Activated T-cell treated with anti-CD3 and anti-CD28 coated beads for 24 hours (primary cell): ENCODE data around the gene PEPD.

Experiments used
- DNase-seq: peaks from one replicate; pipeline ENCODE4 v3.0.0-alpha.2; 2020; ENCODE audit warnings: low read depth

PEPD gene

GRCh38 chr19:33350538-33351309 lies 170.9 kb downstream of the PEPD start:
- no peak for DNase-seq

DNA sequence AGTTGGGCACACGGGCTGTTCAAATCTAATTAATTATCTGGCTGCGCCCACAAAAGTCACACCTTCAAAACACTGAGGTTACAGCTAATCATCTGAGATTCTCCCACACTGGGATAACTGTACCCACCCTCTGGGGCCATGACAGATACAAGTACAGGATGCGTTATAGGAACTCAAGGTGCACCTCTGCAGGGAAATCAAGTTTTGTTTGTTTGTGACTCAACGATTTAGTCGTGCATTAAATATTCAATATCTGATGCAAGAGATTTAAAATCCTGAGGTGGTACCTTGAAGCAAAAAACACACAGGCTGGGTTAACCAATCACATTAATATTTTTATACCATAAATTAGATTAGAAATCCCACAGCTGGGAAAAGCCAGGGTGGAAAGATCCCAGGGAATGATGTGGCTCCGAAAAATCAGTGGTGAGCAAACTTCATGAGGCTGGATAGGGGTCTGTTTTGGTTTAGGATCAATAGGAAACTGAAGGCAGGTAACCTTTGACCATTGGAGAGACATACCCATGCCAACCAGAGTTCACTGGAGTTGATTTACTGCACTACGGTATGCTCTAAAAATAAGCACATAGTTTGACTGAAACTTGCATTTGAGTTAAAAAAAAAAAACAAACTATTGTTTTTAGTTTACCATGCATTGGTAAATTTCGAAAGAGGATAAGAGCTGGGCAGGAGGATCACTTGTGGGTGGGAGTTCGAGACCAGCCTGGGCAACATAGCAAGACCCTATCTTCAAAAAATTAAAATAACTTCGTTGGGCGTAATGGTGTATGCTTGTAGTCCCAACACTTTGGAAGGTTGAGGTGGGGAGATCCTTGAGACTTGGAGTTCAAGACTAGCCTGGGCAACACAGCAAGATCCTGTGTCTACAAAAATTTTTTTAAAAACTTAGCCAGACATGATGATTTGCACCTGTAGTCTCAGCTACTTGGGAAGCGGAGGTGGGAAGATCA lies 172.0 kb downstream of the PEPD start:
- DNase-seq, result no peak

GRCh38 chr19:33348301-33349010 lies 173.1 kb downstream of the PEPD start:
- no peak for DNase-seq

DNA sequence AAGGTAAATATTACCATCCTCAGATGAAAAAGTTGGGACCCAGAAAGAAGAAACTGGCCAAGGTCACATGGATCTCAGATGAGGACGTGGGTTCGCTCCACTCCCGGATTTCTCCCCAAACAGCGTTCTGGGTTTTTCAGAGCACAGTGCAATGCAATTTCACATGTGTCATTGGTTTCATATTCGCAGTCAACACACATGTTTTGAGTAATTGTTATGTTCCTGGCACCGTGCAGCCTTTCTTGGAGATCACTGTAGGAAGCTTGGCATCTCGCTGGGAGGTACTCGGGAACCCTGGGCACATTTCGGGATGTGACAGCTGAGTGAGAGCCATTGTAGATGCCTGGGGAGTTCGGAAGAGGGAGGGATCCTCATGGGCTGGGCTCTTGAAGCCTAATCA lies 174.3 kb downstream of the PEPD start:
- DNase-seq, result no peak

DNA sequence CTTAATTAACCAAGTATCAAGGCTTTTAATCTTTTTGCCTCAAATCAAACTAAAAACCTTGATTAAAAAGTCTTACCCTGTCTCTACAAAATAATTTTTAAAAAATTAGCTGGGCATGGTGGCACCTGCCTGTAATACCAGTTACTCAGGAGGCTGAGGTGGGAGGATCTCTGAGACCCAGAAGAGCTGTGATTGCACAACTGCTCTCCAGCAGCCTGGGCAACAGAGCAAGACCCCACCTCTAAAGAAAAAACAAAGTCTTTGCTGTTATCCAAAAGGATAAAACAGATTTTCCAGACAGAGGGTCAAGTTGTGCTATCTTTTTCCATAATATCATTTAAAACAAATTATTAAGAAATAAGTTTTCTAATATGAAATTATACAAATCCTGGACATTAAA lies 174.9 kb downstream of the PEPD start:
- DNase-seq, result no peak

DNA sequence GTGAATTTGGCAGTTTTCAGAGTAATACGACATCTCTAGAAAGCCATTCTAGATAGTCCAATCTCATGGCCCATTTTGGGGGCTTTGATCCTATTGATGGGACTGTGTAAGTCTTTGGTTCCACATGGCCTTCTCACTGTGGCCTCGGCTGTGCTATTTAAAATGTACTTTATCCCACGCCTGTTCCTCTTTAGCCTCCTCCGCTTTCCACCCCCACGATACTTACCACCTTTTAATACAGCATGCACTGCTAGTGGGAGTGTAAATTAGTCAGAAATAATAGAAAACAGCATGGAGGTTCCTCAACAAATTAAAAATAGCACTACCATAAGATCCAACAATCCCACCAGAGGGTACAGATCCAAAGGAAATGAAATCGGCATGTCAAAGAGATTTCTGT lies 176.4 kb downstream of the PEPD start:
- DNase-seq, result no peak

- DNase-seq, result no peak
These were observed 177.0 kb downstream of the PEPD start for GRCh38 chr19:33344573-33344925.

DNA sequence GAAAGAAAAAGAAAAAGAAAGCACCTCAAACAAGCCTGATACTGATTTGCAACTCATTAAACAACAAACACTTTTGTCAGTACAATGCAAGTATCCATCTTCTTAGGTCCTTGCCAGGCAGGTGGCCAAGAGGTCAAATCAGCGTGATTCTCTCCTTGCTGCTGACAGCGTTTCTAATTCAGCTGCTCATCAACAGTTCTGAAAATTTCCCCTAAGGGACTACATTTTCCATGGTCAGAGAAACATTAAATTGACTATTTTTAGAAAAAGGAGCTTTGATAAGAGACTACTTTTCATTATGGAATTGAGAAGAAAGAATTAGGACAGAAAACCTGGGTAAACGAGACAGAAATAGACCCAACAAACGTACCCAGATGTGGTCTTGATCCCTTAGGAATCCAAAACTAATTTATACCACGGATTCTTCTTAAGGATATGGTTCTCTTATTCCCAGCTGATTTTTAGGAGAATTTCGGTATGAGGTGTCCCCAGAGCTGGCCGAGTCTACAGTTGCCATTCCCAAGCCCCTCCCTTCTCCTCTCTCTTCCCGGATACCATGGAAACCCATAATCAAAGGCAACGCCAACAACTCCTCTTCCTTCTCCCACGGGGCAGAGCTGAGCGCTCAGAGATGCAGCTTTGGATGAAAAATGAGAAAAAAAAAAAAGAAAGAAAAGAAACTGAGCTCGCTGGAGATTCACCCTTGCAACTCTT lies 177.6 kb downstream of the PEPD start:
- DNase-seq, result no peak

DNA sequence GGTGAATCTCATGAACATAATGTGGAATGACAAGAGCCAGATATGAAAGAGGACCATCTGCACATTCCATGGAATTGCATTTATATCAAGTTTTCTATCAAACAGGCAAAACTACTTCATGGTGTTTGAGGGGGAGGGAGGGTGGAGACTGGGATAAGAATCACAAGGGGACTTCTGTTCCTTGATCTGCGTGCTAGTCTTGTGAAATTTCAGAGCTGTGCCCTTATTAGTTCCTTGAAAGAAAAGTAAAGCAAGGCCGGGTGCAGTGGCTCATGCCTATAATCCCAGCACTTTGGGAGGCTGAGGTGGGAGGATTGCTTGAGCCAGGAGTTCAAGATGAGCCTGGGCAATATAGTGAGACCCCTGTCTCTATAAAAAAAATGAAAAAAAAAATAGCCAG lies 178.3 kb downstream of the PEPD start:
- DNase-seq, result no peak

GRCh38 chr19:33340991-33341390 lies 180.6 kb downstream of the PEPD start:
- no peak for DNase-seq

- no peak for DNase-seq
These were observed 182.3 kb downstream of the PEPD start for GRCh38 chr19:33339016-33339984.
